HCT116 (cell line): ENCODE results near the gene TFG. TPM values are rescaled to one million over a fixed set of nuclear protein-coding genes. Genes with fewer than 3 reads are reported as not detected.

Experiments
- ATAC-seq: fragments of 200-7000 bp; cut with Tn5 transposase; 2 replicates; pipeline ENCODE4 v1.9.1; 2020; ENCODE audit warnings: mild to moderate bottlenecking, moderate library complexity
- BruUV-seq: library from RNA; stranded (reverse); fragments of 400-500 nt; replicated peaks from 2 replicates; lab custom pipeline; 2021; lab: Mats Ljungman, UMichigan
- CTCF ChIA-PET: fragments of 300-600 bp; sonication (Branson Sonifier 250); formaldehyde crosslinking; loops from one replicate; lab custom pipeline; 2021; ENCODE audit warnings: antibody characterized with exemption; lab: Charles Lee
- POLR2A ChIA-PET: fragments of 300-600, 350-600 bp; sonication (Branson Sonifier 250); formaldehyde crosslinking; loops from one replicate; lab custom pipeline; 2021; ENCODE audit warnings: antibody characterized with exemption; lab: Charles Lee
- RAD21 ChIA-PET, 2 experiments: fragments of 300-600 bp; sonication (Branson Sonifier 250); formaldehyde crosslinking; loops; one replicate each; lab custom pipeline; 2023; ENCODE audit warnings: low total read pairs in 2 of 2; ENCODE audit not compliant: uncharacterized antibody in 2 of 2, unreplicated experiment in 2 of 2, low non-redundant PET in 1 of 2; lab: Charles Lee
- DNase-seq: peaks from one replicate; pipeline ENCODE4 v3.0.0-alpha.2; 2010; ENCODE audit warnings: low read depth, low spot score
- H2AFZ ChIP-seq: fragments of 200-600 bp; shearing (Covaris generic), sonication (generic); 2 replicates; pipeline ENCODE4 v1.6.1; 2017; ENCODE audit warnings: low read depth, mixed run types, mixed read lengths, antibody characterized with exemption, low read length; ENCODE audit not compliant: poor library complexity, severe bottlenecking
- H3K27ac ChIP-seq: 2 replicates; pipeline ENCODE4 v1.5.1; 2012; ENCODE audit warnings: low read depth, low read length
- H3K27me3 ChIP-seq: fragments of 200-600 bp; sonication (generic); 2 replicates; pipeline ENCODE4 v1.6.1; 2016; ENCODE audit warnings: mixed run types, low read length, mixed read lengths; ENCODE audit not compliant: insufficient read depth
- H3K36me3 ChIP-seq, 2 experiments: fragments of 200-500 bp in 1 of 2; fragments of 200-600 bp in 1 of 2; sonication (Bioruptor generic) in 1 of 2; sonication (generic) in 1 of 2; 2 replicates each; pipeline versions ENCODE4 v1.5.1 to v1.6.1; 2014 to 2016; ENCODE audit warnings: low read length in 2 of 2, inconsistent platforms in 1 of 2, mixed read lengths in 1 of 2, mixed run types in 1 of 2; ENCODE audit not compliant: insufficient read depth in 2 of 2, control insufficient read depth in 1 of 2
- H3K4me1 ChIP-seq, 2 experiments: fragments of 200-600 bp in 1 of 2; sonication (generic) in 1 of 2; 2 replicates each; pipeline versions ENCODE4 v1.5.1 to v1.6.1; 2012 to 2017; ENCODE audit warnings: low read length in 2 of 2, inconsistent platforms in 1 of 2, mild to moderate bottlenecking in 1 of 2, mixed read lengths in 1 of 2, mixed run types in 1 of 2, moderate library complexity in 1 of 2; ENCODE audit not compliant: insufficient read depth in 2 of 2, control insufficient read depth in 1 of 2
- H3K4me2 ChIP-seq: fragments of 200-600 bp; sonication (generic); 2 replicates; pipeline ENCODE4 v1.6.1; 2017; ENCODE audit warnings: mixed run types, low read length, mixed read lengths
- H3K4me3 ChIP-seq, 2 experiments: fragments of 200-600 bp in 1 of 2; sonication (generic) in 1 of 2; replicated peaks in 1 of 2; 2 replicates each; pipeline ENCODE4 v1.5.1; 2011 to 2016; ENCODE audit warnings: low read length in 2 of 2, control low read depth in 1 of 2, low read depth in 1 of 2, mild to moderate bottlenecking in 1 of 2, mixed read lengths in 1 of 2, mixed run types in 1 of 2
- H3K79me2 ChIP-seq: fragments of 200-600 bp; sonication (generic); 2 replicates; pipeline ENCODE4 v1.6.1; 2017; ENCODE audit warnings: mild to moderate bottlenecking, mixed run types, low read length, moderate library complexity, mixed read lengths; ENCODE audit not compliant: insufficient read depth
- H3K9ac ChIP-seq: fragments of 200-600 bp; sonication (generic); 2 replicates; pipeline ENCODE4 v1.6.1; 2016; ENCODE audit warnings: low read length, mixed read lengths
- H3K9me2 ChIP-seq: fragments of 200-600 bp; sonication (generic), shearing (Covaris generic); 2 replicates; pipeline ENCODE4 v1.6.1; 2017; ENCODE audit warnings: mixed run types, mild to moderate bottlenecking, moderate library complexity; ENCODE audit not compliant: insufficient read depth
- H3K9me3 ChIP-seq, 2 experiments: fragments of 200-500 bp in 1 of 2; fragments of 200-600 bp in 1 of 2; sonication (Bioruptor generic) in 1 of 2; sonication (generic) in 1 of 2; 2 replicates each; pipeline ENCODE4 v1.6.1; 2014 to 2017; ENCODE audit warnings: low read length in 2 of 2, mixed read lengths in 2 of 2, inconsistent platforms in 1 of 2, low read depth in 1 of 2, mild to moderate bottlenecking in 1 of 2, mixed run types in 1 of 2, moderate library complexity in 1 of 2; ENCODE audit not compliant: control insufficient read depth in 1 of 2, insufficient read depth in 1 of 2
- H4K20me1 ChIP-seq: fragments of 200-600 bp; sonication (generic), shearing (Covaris generic); 2 replicates; pipeline ENCODE4 v1.6.1; 2017; ENCODE audit warnings: mixed run types, mild to moderate bottlenecking, moderate library complexity; ENCODE audit not compliant: insufficient read depth
- CBX3 ChIP-seq: IDR thresholded peaks from 2 replicates; pipeline ENCODE4 v1.6.1; 2012; ENCODE audit warnings: low read depth
- CEBPB ChIP-seq: IDR thresholded peaks from 2 replicates; pipeline ENCODE4 v1.6.1; 2012; ENCODE audit warnings: low read depth
- EGR1 ChIP-seq: IDR thresholded peaks from 2 replicates; pipeline ENCODE4 v1.6.1; 2012; ENCODE audit warnings: low read depth
- ELF1 ChIP-seq: IDR thresholded peaks from 2 replicates; pipeline ENCODE4 v1.6.1; 2012; ENCODE audit warnings: low read depth, borderline replicate concordance
- EZH2 ChIP-seq: fragments of 200-600 bp; sonication (generic); IDR thresholded peaks from 2 replicates; pipeline ENCODE4 v1.6.1; 2017; ENCODE audit warnings: antibody characterized with exemption, mixed run types
- EZH2phosphoT487 ChIP-seq: fragments of 200-600 bp; IDR thresholded peaks from 2 replicates; pipeline ENCODE4 v1.6.1; 2018; ENCODE audit warnings: antibody characterized with exemption, borderline replicate concordance
- FOSL1 ChIP-seq: IDR thresholded peaks from 2 replicates; pipeline ENCODE4 v1.6.1; 2012; ENCODE audit warnings: low read depth
- MAX ChIP-seq: IDR thresholded peaks from 2 replicates; pipeline ENCODE4 v1.6.1; 2012
- POLR2A ChIP-seq: IDR thresholded peaks from 2 replicates; pipeline ENCODE4 v1.7.0; 2011; ENCODE audit warnings: borderline replicate concordance; ENCODE audit not compliant: insufficient read depth, insufficient read length; ENCODE audit errors: extremely low read depth
- POLR2AphosphoS5 ChIP-seq: IDR thresholded peaks from 2 replicates; pipeline ENCODE4 v1.6.1; 2011; ENCODE audit warnings: mild to moderate bottlenecking, low read depth, low read length, moderate library complexity
- RAD21 ChIP-seq: IDR thresholded peaks from 2 replicates; pipeline ENCODE4 v1.6.1; 2012; ENCODE audit warnings: low read depth, mild to moderate bottlenecking
- REST ChIP-seq: IDR thresholded peaks from 2 replicates; pipeline ENCODE4 v1.6.1; 2012; ENCODE audit warnings: low read depth
- SIN3A ChIP-seq: IDR thresholded peaks from 2 replicates; pipeline ENCODE4 v1.6.1; 2012; ENCODE audit warnings: low read depth
- SP1 ChIP-seq: IDR thresholded peaks from 2 replicates; pipeline ENCODE4 v1.6.1; 2012; ENCODE audit warnings: low read depth
- SRF ChIP-seq: IDR thresholded peaks from 2 replicates; pipeline ENCODE4 v1.6.1; 2012; ENCODE audit warnings: low read depth
- TCF7L2 ChIP-seq: IDR thresholded peaks from 2 replicates; pipeline ENCODE4 v1.7.0; 2011; ENCODE audit warnings: borderline replicate concordance, inconsistent platforms; ENCODE audit not compliant: insufficient read depth, insufficient read length; ENCODE audit errors: extremely low read depth
- ZFX ChIP-seq: fragments of 450-650 bp; IDR thresholded peaks from 2 replicates; pipeline ENCODE4 v1.6.1; 2017
- intact Hi-C: fragments of 100-400 bp; cut with micrococcal nuclease; formaldehyde crosslinking; loops from 2 replicates; pipeline ENCODE4 v1.10.0; 2022
- total RNA-seq: library from RNA; stranded (reverse); gene quantifications from one replicate; pipeline ENCODE4 v1.2.1, GENCODE V29; 2021; ENCODE audit not compliant: unreplicated experiment
- TF ChIP-seq, protein P1 (sequence below): IDR thresholded peaks from 2 replicates; pipeline ENCODE4 v1.6.1; 2011; ENCODE audit warnings: mild to moderate bottlenecking, low read length, moderate library complexity; ENCODE audit not compliant: insufficient replicate concordance; ENCODE audit errors: extremely low read depth

TFG gene
- total RNA-seq, 1 experiment from 2014 or later: 99.1 TPM

GRCh38 chr3:100753846-100754245 lies 44.6 kb downstream of the TFG start:
- intact Hi-C loops: no loop called here
- no TSS peak for BruUV-seq
- ATAC-seq (no peak), DNase-seq (no peak)
- Histone ChIP-seq H3K36me3 (peaks cover 10 to 23% of the 10 kb centered on the region in 2 experiments), H3K4me3 (no peak overlapping the region), H3K9ac (no peak overlapping the region), H3K4me1 (no peaks in the 10 kb centered on the region), H3K79me2 (no peaks in the 10 kb centered on the region), H3K9me2 (no peaks in the 10 kb centered on the region), H3K27me3 (no peaks in the 10 kb centered on the region), H3K4me2 (no peak overlapping the region), H3K9me3 (no peaks in the 10 kb centered on the region), H3K27ac (no peak overlapping the region), H4K20me1 (no peaks in the 10 kb centered on the region), H2AFZ (no peak overlapping the region)
- ChIA-PET CTCF (no interaction called here), RAD21 (no interaction called here), POLR2A (interaction anchor here (0.8 kb wide), 1 partner anchor 43 kb away, joined by 3 read pairs; no protein-coding TSS in a partner anchor)
- TF ChIP-seq CBX3 (no peak), EZH2phosphoT487 (no peak), MAX (no peak), POLR2AphosphoS5 (no peak), EGR1 (no peak), SRF (no peak), EZH2 (no peak), ZFX (no peak), SP1 (no peak), CEBPB (no peak), TCF7L2 (no peak), FOSL1 (no peak), POLR2A (no peak), ELF1 (no peak), RAD21 (no peak), SIN3A (no peak), REST (no peak)
- TF ChIP-seq, protein P1, sequence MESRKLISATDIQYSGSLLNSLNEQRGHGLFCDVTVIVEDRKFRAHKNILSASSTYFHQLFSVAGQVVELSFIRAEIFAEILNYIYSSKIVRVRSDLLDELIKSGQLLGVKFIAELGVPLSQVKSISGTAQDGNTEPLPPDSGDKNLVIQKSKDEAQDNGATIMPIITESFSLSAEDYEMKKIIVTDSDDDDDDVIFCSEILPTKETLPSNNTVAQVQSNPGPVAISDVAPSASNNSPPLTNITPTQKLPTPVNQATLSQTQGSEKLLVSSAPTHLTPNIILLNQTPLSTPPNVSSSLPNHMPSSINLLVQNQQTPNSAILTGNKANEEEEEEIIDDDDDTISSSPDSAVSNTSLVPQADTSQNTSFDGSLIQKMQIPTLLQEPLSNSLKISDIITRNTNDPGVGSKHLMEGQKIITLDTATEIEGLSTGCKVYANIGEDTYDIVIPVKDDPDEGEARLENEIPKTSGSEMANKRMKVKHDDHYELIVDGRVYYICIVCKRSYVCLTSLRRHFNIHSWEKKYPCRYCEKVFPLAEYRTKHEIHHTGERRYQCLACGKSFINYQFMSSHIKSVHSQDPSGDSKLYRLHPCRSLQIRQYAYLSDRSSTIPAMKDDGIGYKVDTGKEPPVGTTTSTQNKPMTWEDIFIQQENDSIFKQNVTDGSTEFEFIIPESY: no peak
